ENCODE data around the gene HSBP1L1. TPM values are rescaled to one million over a fixed set of nuclear protein-coding genes. Genes with fewer than 3 reads are reported as not detected.

Gene HSBP1L1
- total RNA-seq (2016; rRNA removed; fragmentation: Illumina TruSeq; extraction: Trizol) = 15.3 and 22.6 TPM in 2 replicates
- 28.9 and 34.1 TPM in 2 replicates for total RNA-seq (2016; cell fraction: cytosol; rRNA removed; fragmentation: Illumina TruSeq; extraction: Trizol; ENCODE audit: low read depth)
- 13.5 and 21.2 TPM in 2 replicates for total RNA-seq (2016; cell fraction: insoluble cytoplasmic fraction; rRNA removed; fragmentation: Illumina TruSeq; extraction: Trizol)
- total RNA-seq (2016; cell fraction: membrane; rRNA removed; fragmentation: Illumina TruSeq; extraction: Trizol) = 33.2 and 40.1 TPM in 2 replicates
- 17.7 and 20.7 TPM in 2 replicates for total RNA-seq (2016; cell fraction: nucleus; rRNA removed; fragmentation: Illumina TruSeq; extraction: Trizol)
- 41.2 and 45.1 TPM in 2 replicates for polyA plus RNA-seq (2011; rRNA removed)
- polyA plus RNA-seq (2011; cell fraction: cytosol; rRNA removed) = 28.0 and 28.5 TPM in 2 replicates
- polyA plus RNA-seq (2011; cell fraction: nucleus; rRNA removed) = 34.3 and 53.2 TPM in 2 replicates
- polyA plus RNA-seq (2012) = 26.1 and 32.6 TPM in 2 replicates
- 36.8 and 50.0 TPM in 2 replicates for polyA plus RNA-seq (2016; cell fraction: cytosol; fragmentation: Illumina TruSeq; extraction: Trizol; ENCODE audit: low read depth)
- 17.9 and 18.7 TPM in 2 replicates for polyA plus RNA-seq (2016; cell fraction: insoluble cytoplasmic fraction; fragmentation: Illumina TruSeq; extraction: Trizol; ENCODE audit: low read depth)
- polyA plus RNA-seq (2016; cell fraction: membrane; fragmentation: Illumina TruSeq; extraction: Trizol; ENCODE audit: low read depth) = 33.7 and 42.5 TPM in 2 replicates
- polyA plus RNA-seq (2016; cell fraction: nucleus; fragmentation: Illumina TruSeq; extraction: Trizol; ENCODE audit: insufficient read depth, low read depth) = 68.0 and 69.5 TPM in 2 replicates
- 4.1 and 8.6 TPM in 2 replicates for polyA minus RNA-seq (2011; rRNA and poly(A)+ RNA removed; ENCODE audit: low replicate concordance)
- 5.3 and 7.9 TPM in 2 replicates for polyA minus RNA-seq (2011; cell fraction: cytosol; rRNA and poly(A)+ RNA removed)
- polyA minus RNA-seq (2011; cell fraction: nucleus; rRNA and poly(A)+ RNA removed) = 23.3 and 28.1 TPM in 2 replicates
- Bru-seq, nascent RNA = percentile 82 among the genes with signal in this experiment
- BruChase-seq, experiment 1, labeled RNA remaining after a 6-hour chase = percentile 87 among the genes with signal in this experiment
- BruChase-seq, experiment 2, labeled RNA remaining after a 2-hour chase = percentile 84 among the genes with signal in this experiment
- long read RNA-seq, experiment 1, transcript HSBP1L1-201 (4 exons, 771 nt) = major isoform, 7 of 21 reads
- long read RNA-seq, experiment 1, partial matches to known transcripts = 0 of 21 reads
- long read RNA-seq, experiment 1, other reads (novel, unspliced or antisense) = 12 of 21 reads
- long read RNA-seq, experiment 2, transcript HSBP1L1-202 (2 exons, 1,057 nt) = minor isoform, 11 of 44 reads
- long read RNA-seq, experiment 2, transcript HSBP1L1-201 (4 exons, 771 nt) = major isoform, 19 of 44 reads
- long read RNA-seq, experiment 2, partial matches to known transcripts = 0 of 44 reads
- long read RNA-seq, experiment 2, other reads (novel, unspliced or antisense) = 10 of 44 reads

- in situ Hi-C loops (cut with HindIII; ENCODE audit: extremely low pct_ligation_motif_present, low pct_unique_long_range_greater_than_20kb) (no loop called here), intact Hi-C loops (cut with micrococcal nuclease; ENCODE audit: unreplicated experiment) (loop anchor here (1.0 kb wide), 2 partner anchors 30 to 170 kb away; no protein-coding TSS in a partner anchor)
- DNase-seq (ENCODE audit: low spot score) = peak; percentile 65
- peak within 1 kb of the TSS; percentile 97 for H3K9ac ChIP-seq (ENCODE audit: insufficient read depth, low read depth, low read length)
- H3K79me2 ChIP-seq (ENCODE audit: insufficient read depth, low read length) = peaks cover 15% of the 10 kb centered on the region
- H2AFZ ChIP-seq (ENCODE audit: low read length) = no peak within 1 kb of the TSS
- BruUV-seq (replicated peaks) = no TSS peak
- H3K36me3 ChIP-seq (replicated peaks in 1 of 2; ENCODE audit: control insufficient read depth in 1 of 2, insufficient read depth in 2 of 2, low read length in 2 of 2) = peaks cover 4 to 10% of the 10 kb centered on the region in 2 experiments; a peak in 2 of 5 replicates
- H3K4me2 ChIP-seq (ENCODE audit: low read depth, low read length) = peak within 1 kb of the TSS; percentile 97
- H3K9me3 ChIP-seq (ENCODE audit: low read length) = no peaks in the 10 kb centered on the region
- H3K4me1 ChIP-seq (ENCODE audit: insufficient read depth, low read length) = peaks cover 66% of the 10 kb centered on the region
- peak; percentile 90 for ATAC-seq
- CTCF ChIA-PET (ENCODE audit: low intra/inter-chr PET ratio, low total read pairs) = interaction anchor here (2.3 kb wide), 1 partner anchor 31 kb away, joined by 23 read pairs; no protein-coding TSS in a partner anchor
- peak within 1 kb of the TSS; percentile 78 to 86 (median 85) for H3K4me3 ChIP-seq (replicated peaks in 1 of 3; ENCODE audit: insufficient read depth in 1 of 3, low read depth in 2 of 3, low read length in 3 of 3)
- H3K27me3 ChIP-seq (ENCODE audit: control insufficient read depth in 1 of 2, insufficient read depth in 2 of 2, low read length in 2 of 2) = no peaks in the 10 kb centered on the region
- H4K20me1 ChIP-seq (ENCODE audit: insufficient read depth, low read length) = no peaks in the 10 kb centered on the region
- WGBS (ENCODE audit: low lambda C conversion rate) = no CpG with 5 or more reads among the region's 73 CpGs
- POLR2A ChIA-PET = interaction anchor here (0.7 to 3.1 kb wide), 9 partner anchors 9 to 174 kb away, joined by 3 to 26 read pairs (median 4); partner anchors contain the start of genes ADNP2, SLC66A2 and TXNL4A
- H3K27ac ChIP-seq (ENCODE audit: extremely low read length, insufficient read depth, low read length) = peak within 1 kb of the TSS; percentile 91
- no peak for FAIRE-seq
- TF ChIP-seq NCOA5 (CRISPR knock-in tag; IDR thresholded peaks at IDR 0.05) = no peak
- no peak for TF ChIP-seq ZNF18 (CRISPR knock-in tag; IDR thresholded peaks at IDR 0.05; ENCODE audit: insufficient replicate concordance)
- no peak for TF ChIP-seq ZC3H13 (CRISPR knock-in tag; IDR thresholded peaks at IDR 0.05)
- TF ChIP-seq ZNF33A (CRISPR knock-in tag; IDR thresholded peaks at IDR 0.05; ENCODE audit: borderline replicate concordance) = no peak
- TF ChIP-seq TAF1 (CRISPR knock-in tag; IDR thresholded peaks at IDR 0.05) = peak; percentile 69
- no peak for TF ChIP-seq ELK4 (CRISPR knock-in tag; IDR thresholded peaks at IDR 0.05; ENCODE audit: borderline replicate concordance)
- no peak for TF ChIP-seq NR2F6 (IDR thresholded peaks at IDR 0.05)
- peak; percentile 14; the same call in 1 of the 2 replicates for TF ChIP-seq NR2F6 (CRISPR knock-in tag; IDR thresholded peaks at IDR 0.05)
- TF ChIP-seq BCL3 (CRISPR knock-in tag; IDR thresholded peaks at IDR 0.05) = peak; percentile 75; the same call in 1 of the 2 replicates
- peak; percentile 63; the same call in 1 of the 2 replicates for TF ChIP-seq CHCHD3 (CRISPR knock-in tag; IDR thresholded peaks at IDR 0.05)
- no peak for TF ChIP-seq RFX5 (IDR thresholded peaks at IDR 0.05; ENCODE audit: low read depth, low read length)
- TF ChIP-seq ZNF331 (CRISPR knock-in tag; IDR thresholded peaks at IDR 0.05) = peak; percentile 77
- TF ChIP-seq TBL1XR1 (IDR thresholded peaks at IDR 0.05; ENCODE audit: borderline replicate concordance, low read length, partially characterized antibody) = no peak
Observed at GRCh38 chr18:79964330-79965118, at the start of gene HSBP1L1. HSBP1L1 (plus strand) TSS chr18:79964643; CDS start chr18:79964736, 93 bp downstream.

All from HepG2 (cell line).